ACHN (cell line): ENCODE measurements around the gene PCDHA7.

Experiments used
- DNase-seq: peaks from one replicate; pipeline ENCODE4 v3.0.0-alpha.2; 2015
- in situ Hi-C: cut with HindIII; loops from 2 replicates; pipeline ENCODE4 v1.10.0; 2017; ENCODE audit warnings: low sequenced_read_pairs, low pct_ligation_motif_present, low pct_unique_long_range_greater_than_20kb

Gene PCDHA7

DNA sequence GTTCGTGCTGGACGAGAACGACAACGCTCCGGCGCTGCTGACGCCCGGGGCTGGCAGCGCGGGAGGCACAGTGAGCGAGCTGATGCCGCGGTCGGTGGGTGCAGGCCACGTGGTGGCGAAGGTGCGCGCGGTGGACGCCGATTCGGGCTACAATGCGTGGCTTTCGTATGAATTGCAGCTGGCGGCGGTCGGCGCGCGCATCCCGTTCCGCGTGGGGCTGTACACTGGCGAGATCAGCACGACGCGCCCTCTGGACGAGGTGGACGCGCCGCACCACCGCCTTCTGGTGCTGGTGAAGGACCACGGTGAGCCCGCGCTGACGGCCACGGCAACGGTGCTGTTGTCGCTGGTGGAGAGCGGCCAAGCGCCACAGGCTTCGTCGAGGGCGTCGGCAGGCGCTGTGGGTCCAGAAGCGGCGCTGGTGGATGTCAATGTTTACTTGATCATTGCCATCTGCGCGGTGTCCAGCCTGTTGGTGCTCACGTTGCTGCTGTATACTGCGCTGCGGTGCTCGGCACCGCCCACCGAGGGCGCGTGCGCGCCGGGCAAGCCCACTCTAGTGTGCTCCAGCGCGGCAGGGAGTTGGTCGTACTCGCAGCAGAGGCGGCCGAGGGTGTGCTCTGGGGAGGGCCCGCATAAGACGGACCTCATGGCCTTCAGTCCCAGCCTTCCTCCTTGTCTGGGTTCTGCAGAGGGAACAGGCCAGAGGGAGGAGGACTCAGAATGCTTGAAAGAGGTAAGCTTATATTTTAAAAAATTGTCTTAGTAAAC lies 50.0 kb downstream of the PCDHA7 start:
- DNase-seq: no peak

More for the DNA sequence above, 50.0 kb downstream of the PCDHA7 start:
- in situ Hi-C loops: no loop called here
